K562 (cell line): ENCODE results near the gene SCRG1. TPM values are rescaled to one million over a fixed set of nuclear protein-coding genes. Genes with fewer than 3 reads are reported as not detected.

Source experiments
- CC2D1A ChIP-seq: fragments of 450-650 bp; IDR thresholded peaks from 2 replicates; pipeline ENCODE4 v1.6.1; 2017; ENCODE audit warnings: mild to moderate bottlenecking
- CTBP1 ChIP-seq: fragments of 450-650 bp; IDR thresholded peaks from 2 replicates; pipeline ENCODE4 v1.6.1; 2016; ENCODE audit warnings: borderline replicate concordance
- EGR1 ChIP-seq: fragments of 450-650 bp; conservative IDR thresholded peaks from 2 replicates; pipeline ENCODE4 v1.6.1; 2017; ENCODE audit warnings: mild to moderate bottlenecking
- ESRRA ChIP-seq: fragments of 450-650 bp; IDR thresholded peaks from 2 replicates; pipeline ENCODE4 v1.6.1; 2014; ENCODE audit warnings: low read depth, mild to moderate bottlenecking, moderate library complexity, borderline replicate concordance
- FOXJ2 ChIP-seq: fragments of 200-800 bp; sonication (Bioruptor generic); IDR thresholded peaks from 2 replicates; pipeline ENCODE4 v1.6.1; 2016; ENCODE audit warnings: missing genetic modification characterization, missing compliant biosample characterization
- KLF6 ChIP-seq: fragments of 250-450 bp; sonication (Bioruptor Pico); IDR thresholded peaks from 2 replicates; pipeline ENCODE4 v1.4.0; 2020; ENCODE audit warnings: mild to moderate bottlenecking, moderate library complexity, borderline replicate concordance
- LARP7 ChIP-seq: fragments of 450-650 bp; IDR thresholded peaks from 2 replicates; pipeline ENCODE4 v1.6.1; 2016
- MIER1 ChIP-seq: fragments of 450-650 bp; IDR thresholded peaks from 2 replicates; pipeline ENCODE4 v1.6.1; 2016; ENCODE audit warnings: antibody characterized with exemption, mild to moderate bottlenecking, low read depth
- PHB ChIP-seq: fragments of 250-450 bp; sonication (Bioruptor Pico); IDR thresholded peaks from 2 replicates; pipeline ENCODE4 v1.5.0; 2021
- PHF8 ChIP-seq: fragments of 200-600 bp; sonication (generic); IDR thresholded peaks from 2 replicates; pipeline ENCODE4 v1.6.1; 2012; ENCODE audit warnings: mixed run types, mild to moderate bottlenecking, inconsistent platforms, low read length, moderate library complexity, borderline replicate concordance
- SMAD1 ChIP-seq: fragments of 150-350 bp; IDR thresholded peaks from 2 replicates; pipeline ENCODE4 v1.6.1; 2014; ENCODE audit warnings: low read length, low read depth; ENCODE audit not compliant: partially characterized antibody
- TARDBP ChIP-seq: fragments of 450-650 bp; IDR thresholded peaks from 2 replicates; pipeline ENCODE4 v1.6.1; 2016
- THRAP3 ChIP-seq: fragments of 450-650 bp; IDR thresholded peaks from 2 replicates; pipeline ENCODE4 v1.6.1; 2016; ENCODE audit warnings: mild to moderate bottlenecking, inconsistent platforms, borderline replicate concordance
- ZEB2 ChIP-seq: fragments of 450-650 bp; IDR thresholded peaks from 2 replicates; pipeline ENCODE4 v1.6.1; 2016
- ZFP30 ChIP-seq: fragments of 250-450 bp; sonication (Bioruptor Pico); IDR thresholded peaks from 2 replicates; pipeline ENCODE4 v1.8.0; 2022; ENCODE audit warnings: moderate library complexity, mild to moderate bottlenecking, inconsistent platforms, borderline replicate concordance
- ZNF143 ChIP-seq: sonication (generic); formaldehyde crosslinking; IDR thresholded peaks from 2 replicates; pipeline ENCODE4 v1.9.0; 2022; ENCODE audit warnings: mild to moderate bottlenecking, missing genetic modification reagents
- ZNF174 ChIP-seq: fragments of 250-450 bp; sonication (Bioruptor Pico); IDR thresholded peaks from 2 replicates; pipeline ENCODE4 v1.4.0; 2020; ENCODE audit warnings: mild to moderate bottlenecking
- ZNF23 ChIP-seq: fragments of 250-450 bp; sonication (Bioruptor Pico); IDR thresholded peaks from 2 replicates; pipeline ENCODE4 v1.4.0; 2020; ENCODE audit warnings: mild to moderate bottlenecking
- polyA plus RNA-seq, 8 experiments: library from polyadenylated mRNA; depleted of rRNA in 4 of 8; stranded (reverse) in 5 of 8; unstranded in 3 of 8; fragments of >200 nt; fragmentation: Nextera tagmentation in 2 of 8; fragmentation: Illumina TruSeq in 1 of 8; extraction: Ambion mirVana in 2 of 8; extraction: Trizol in 1 of 8; gene quantifications; 2 replicates each; pipeline versions ENCODE4 v1.2.1 to v1.2.3, GENCODE V29; 2011 to 2014; ENCODE audit warnings: inconsistent platforms in 1 of 8, missing spikeins in 1 of 8
- total RNA-seq, 7 experiments: library from RNA; depleted of rRNA in 6 of 7; stranded (reverse); fragments of >200 nt in 6 of 7; fragmentation: Illumina TruSeq in 2 of 7; extraction: Trizol in 2 of 7; gene quantifications; 2 replicates each; pipeline versions ENCODE4 v1.2.1 to v1.2.3, GENCODE V29; 2011 to 2021; ENCODE audit warnings: low replicate concordance in 1 of 7
- TF ChIP-seq, protein P1 (sequence below): fragments of 250-450 bp; sonication (Bioruptor Pico); IDR thresholded peaks from 2 replicates; pipeline ENCODE4 v1.5.0; 2022; ENCODE audit warnings: mild to moderate bottlenecking
- TF ChIP-seq, protein P2 (sequence below): fragments of 450-650 bp; formaldehyde crosslinking; IDR thresholded peaks from 2 replicates; pipeline ENCODE4 v1.4.0; 2022; ENCODE audit warnings: missing genetic modification characterization
- TF ChIP-seq, protein P3 (sequence below): fragments of 450-650 bp; IDR thresholded peaks from 2 replicates; pipeline ENCODE4 v1.6.1; 2016; ENCODE audit warnings: antibody characterized with exemption
- TF ChIP-seq, protein P4 (sequence below): fragments of 250-450 bp; sonication (Bioruptor Pico); IDR thresholded peaks from 2 replicates; pipeline ENCODE4 v1.8.0; 2022; ENCODE audit warnings: moderate library complexity, mild to moderate bottlenecking, inconsistent platforms
- TF ChIP-seq, protein P5 (sequence below): fragments of 450-650 bp; formaldehyde crosslinking; IDR thresholded peaks from 2 replicates; pipeline ENCODE4 v1.4.0; 2020; ENCODE audit warnings: mild to moderate bottlenecking, moderate library complexity

SCRG1 gene
- total and polyA plus RNA-seq, 9 of the 15 experiments (the other 6 are each of a cell fraction or from before 2014, with no cell fraction given), result 0.01 TPM; not detected in 7

DNA sequence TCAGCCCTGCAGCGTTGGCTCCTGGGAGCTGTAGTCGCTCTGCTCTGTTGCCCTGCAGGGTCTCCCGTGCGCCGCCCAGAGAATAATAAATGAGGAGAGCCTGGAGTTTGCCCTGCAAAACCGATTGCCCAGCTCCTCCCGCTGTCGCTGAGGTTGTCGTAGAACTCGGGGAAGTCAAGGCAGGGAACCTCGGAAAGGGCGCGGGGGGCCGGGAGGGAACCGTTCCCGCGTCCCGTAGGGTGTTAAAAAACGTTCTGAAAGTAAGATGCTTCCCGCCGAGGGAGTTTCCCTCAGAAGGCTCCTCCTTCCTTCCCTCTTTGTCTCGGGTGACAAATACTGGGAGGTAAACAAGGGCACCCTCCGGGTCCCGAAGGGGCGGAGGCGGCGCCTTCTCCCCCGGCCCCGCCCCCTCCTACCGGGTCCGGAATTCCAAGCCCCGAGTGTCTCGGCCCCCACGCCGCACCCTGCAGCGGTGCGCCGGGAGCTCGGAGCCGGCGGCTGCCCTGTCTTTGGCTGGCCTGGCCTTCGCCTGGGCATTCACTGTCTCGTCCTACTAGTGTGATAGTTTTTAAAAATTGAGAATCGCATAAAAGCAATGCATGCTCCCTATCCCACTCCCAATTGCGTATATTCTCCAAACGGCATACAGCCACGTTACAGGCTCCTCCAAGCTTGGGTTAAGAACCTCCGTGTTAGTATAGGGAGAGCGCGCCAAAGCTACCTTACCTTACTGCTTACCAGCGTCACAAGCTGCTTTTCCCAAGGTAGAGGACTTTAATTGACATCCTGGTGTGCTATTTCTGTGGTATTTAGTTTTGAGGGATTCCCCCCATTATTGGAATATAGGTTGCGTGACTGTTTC is 63.8 kb downstream of the SCRG1 start (continued):
- TF ChIP-seq, protein P1, sequence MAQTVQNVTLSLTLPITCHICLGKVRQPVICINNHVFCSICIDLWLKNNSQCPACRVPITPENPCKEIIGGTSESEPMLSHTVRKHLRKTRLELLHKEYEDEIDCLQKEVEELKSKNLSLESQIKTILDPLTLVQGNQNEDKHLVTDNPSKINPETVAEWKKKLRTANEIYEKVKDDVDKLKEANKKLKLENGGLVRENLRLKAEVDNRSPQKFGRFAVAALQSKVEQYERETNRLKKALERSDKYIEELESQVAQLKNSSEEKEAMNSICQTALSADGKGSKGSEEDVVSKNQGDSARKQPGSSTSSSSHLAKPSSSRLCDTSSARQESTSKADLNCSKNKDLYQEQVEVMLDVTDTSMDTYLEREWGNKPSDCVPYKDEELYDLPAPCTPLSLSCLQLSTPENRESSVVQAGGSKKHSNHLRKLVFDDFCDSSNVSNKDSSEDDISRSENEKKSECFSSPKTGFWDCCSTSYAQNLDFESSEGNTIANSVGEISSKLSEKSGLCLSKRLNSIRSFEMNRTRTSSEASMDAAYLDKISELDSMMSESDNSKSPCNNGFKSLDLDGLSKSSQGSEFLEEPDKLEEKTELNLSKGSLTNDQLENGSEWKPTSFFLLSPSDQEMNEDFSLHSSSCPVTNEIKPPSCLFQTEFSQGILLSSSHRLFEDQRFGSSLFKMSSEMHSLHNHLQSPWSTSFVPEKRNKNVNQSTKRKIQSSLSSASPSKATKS (CRISPR knock-in tag), result no peak
- TF ChIP-seq ZNF143, result peak; percentile 46; the same call in 1 of the 2 replicates
- no peak for TF ChIP-seq THRAP3
- TF ChIP-seq ESRRA, result no peak; the same call in 1 of the 2 replicates
- TF ChIP-seq TARDBP, result no peak; the same call in 1 of the 2 replicates
- TF ChIP-seq FOXJ2, result peak; percentile 53; the same call in 1 of the 2 replicates
- peak; percentile 76 for TF ChIP-seq EGR1
- no peak for TF ChIP-seq KLF6 (CRISPR knock-in tag)
- peak; percentile 20 for TF ChIP-seq SMAD1
- no peak for TF ChIP-seq LARP7
- TF ChIP-seq ZNF23, result no peak
- TF ChIP-seq ZEB2, result no peak
- TF ChIP-seq, protein P2, sequence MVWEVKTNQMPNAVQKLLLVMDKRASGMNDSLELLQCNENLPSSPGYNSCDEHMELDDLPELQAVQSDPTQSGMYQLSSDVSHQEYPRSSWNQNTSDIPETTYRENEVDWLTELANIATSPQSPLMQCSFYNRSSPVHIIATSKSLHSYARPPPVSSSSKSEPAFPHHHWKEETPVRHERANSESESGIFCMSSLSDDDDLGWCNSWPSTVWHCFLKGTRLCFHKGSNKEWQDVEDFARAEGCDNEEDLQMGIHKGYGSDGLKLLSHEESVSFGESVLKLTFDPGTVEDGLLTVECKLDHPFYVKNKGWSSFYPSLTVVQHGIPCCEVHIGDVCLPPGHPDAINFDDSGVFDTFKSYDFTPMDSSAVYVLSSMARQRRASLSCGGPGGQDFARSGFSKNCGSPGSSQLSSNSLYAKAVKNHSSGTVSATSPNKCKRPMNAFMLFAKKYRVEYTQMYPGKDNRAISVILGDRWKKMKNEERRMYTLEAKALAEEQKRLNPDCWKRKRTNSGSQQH (CRISPR knock-in tag), result no peak
- no peak for TF ChIP-seq CC2D1A
- TF ChIP-seq, protein P3, sequence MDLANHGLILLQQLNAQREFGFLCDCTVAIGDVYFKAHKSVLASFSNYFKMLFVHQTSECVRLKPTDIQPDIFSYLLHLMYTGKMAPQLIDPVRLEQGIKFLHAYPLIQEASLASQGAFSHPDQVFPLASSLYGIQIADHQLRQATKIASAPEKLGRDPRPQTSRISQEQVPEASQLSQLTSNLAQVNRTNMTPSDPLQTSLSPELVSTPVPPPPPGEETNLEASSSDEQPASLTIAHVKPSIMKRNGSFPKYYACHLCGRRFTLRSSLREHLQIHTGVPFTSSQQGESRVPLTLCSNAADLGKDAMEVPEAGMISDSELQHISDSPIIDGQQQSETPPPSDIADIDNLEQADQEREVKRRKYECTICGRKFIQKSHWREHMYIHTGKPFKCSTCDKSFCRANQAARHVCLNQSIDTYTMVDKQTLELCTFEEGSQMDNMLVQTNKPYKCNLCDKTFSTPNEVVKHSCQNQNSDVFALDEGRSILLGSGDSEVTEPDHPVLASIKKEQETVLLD, result peak; percentile 52; the same call in 1 of the 2 replicates
- TF ChIP-seq CTBP1, result peak; percentile 60; the same call in 1 of the 2 replicates
- no peak for TF ChIP-seq MIER1
- TF ChIP-seq, protein P4, sequence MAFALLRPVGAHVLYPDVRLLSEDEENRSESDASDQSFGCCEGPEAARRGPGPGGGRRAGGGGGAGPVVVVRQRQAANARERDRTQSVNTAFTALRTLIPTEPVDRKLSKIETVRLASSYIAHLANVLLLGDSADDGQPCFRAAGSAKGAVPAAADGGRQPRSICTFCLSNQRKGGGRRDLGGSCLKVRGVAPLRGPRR (CRISPR knock-in tag), result no peak
- TF ChIP-seq, protein P5, sequence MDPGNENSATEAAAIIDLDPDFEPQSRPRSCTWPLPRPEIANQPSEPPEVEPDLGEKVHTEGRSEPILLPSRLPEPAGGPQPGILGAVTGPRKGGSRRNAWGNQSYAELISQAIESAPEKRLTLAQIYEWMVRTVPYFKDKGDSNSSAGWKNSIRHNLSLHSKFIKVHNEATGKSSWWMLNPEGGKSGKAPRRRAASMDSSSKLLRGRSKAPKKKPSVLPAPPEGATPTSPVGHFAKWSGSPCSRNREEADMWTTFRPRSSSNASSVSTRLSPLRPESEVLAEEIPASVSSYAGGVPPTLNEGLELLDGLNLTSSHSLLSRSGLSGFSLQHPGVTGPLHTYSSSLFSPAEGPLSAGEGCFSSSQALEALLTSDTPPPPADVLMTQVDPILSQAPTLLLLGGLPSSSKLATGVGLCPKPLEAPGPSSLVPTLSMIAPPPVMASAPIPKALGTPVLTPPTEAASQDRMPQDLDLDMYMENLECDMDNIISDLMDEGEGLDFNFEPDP (CRISPR knock-in tag), result no peak
- no peak for TF ChIP-seq ZFP30
- no peak for TF ChIP-seq ZNF174 (CRISPR knock-in tag)
- no peak for TF ChIP-seq PHB
- TF ChIP-seq PHF8, result peak; percentile 86
